ENCODE results near the gene IGF2BP1.
"Not testable (repeated sequence)": the region's sequence is repeated elsewhere in the genome, so short reads cannot be mapped to it uniquely, and the experiment has no call there.

IGF2BP1 gene

GRCh38 chr17:48995974-48996721 lies 1.0 kb upstream of the IGF2BP1 start:
- DNase-seq: no peak

GRCh38 chr17:48996722-48997102 lies 473 bp upstream of the IGF2BP1 start:
- DNase-seq: no peak

GRCh38 chr17:48997827-48998586 lies 822 bp downstream of the IGF2BP1 start:
- DNase-seq: no peak

GRCh38 chr17:48998587-48999440 lies 1.6 kb downstream of the IGF2BP1 start:
- no peak for DNase-seq

- DNase-seq: no peak
These were observed 3.8 kb downstream of the IGF2BP1 start for GRCh38 chr17:49000943-49001342.

- DNase-seq: no peak
These were observed 4.5 kb downstream of the IGF2BP1 start for GRCh38 chr17:49001671-49002070.

GRCh38 chr17:49002331-49002730 lies 5.1 kb downstream of the IGF2BP1 start:
- no peak for DNase-seq

GRCh38 chr17:49002766-49003165 lies 5.6 kb downstream of the IGF2BP1 start:
- no peak for DNase-seq

GRCh38 chr17:49003557-49004511 lies 6.6 kb downstream of the IGF2BP1 start:
- no peak for DNase-seq

GRCh38 chr17:49005140-49005539 lies 8.0 kb downstream of the IGF2BP1 start:
- DNase-seq: no peak

GRCh38 chr17:49008908-49009307 lies 11.7 kb downstream of the IGF2BP1 start:
- DNase-seq: not testable (repeated sequence)

GRCh38 chr17:49012769-49013255 lies 15.6 kb downstream of the IGF2BP1 start:
- DNase-seq: no peak

- no peak for DNase-seq
These were observed 16.4 kb downstream of the IGF2BP1 start for GRCh38 chr17:49013311-49014213.

GRCh38 chr17:49015179-49015923 lies 18.2 kb downstream of the IGF2BP1 start:
- no peak for DNase-seq

GRCh38 chr17:49015924-49016774 lies 19.0 kb downstream of the IGF2BP1 start:
- DNase-seq: no peak

- DNase-seq: no peak
These were observed 19.7 kb downstream of the IGF2BP1 start for GRCh38 chr17:49016775-49017463.

- no peak for DNase-seq
These were observed 21.0 kb downstream of the IGF2BP1 start for GRCh38 chr17:49018116-49018612.

- no peak for DNase-seq
These were observed 21.6 kb downstream of the IGF2BP1 start for GRCh38 chr17:49018748-49019147.

Data from NK-92 treated with Interleukin-12 subunit alpha and Interleukin-12 subunit beta, amount 100 ng/mL, for 24 hours (cell line).